Fibroblast of skin of abdomen (primary cell): ENCODE results near the gene RAB5IF.
"Not testable (repeated sequence)": the region's sequence is repeated elsewhere in the genome, so short reads cannot be mapped to it uniquely, and the experiment has no call there.

Source experiments
- DNase-seq: peaks from one replicate; pipeline ENCODE4 v3.0.0-alpha.2; 2013

RAB5IF gene

GRCh38 chr20:36631646-36632045 is 26.1 kb downstream of the RAB5IF start:
- no peak for DNase-seq

- no peak for DNase-seq
Observed at GRCh38 chr20:36632147-36632486, 26.5 kb downstream of the RAB5IF start.

DNA sequence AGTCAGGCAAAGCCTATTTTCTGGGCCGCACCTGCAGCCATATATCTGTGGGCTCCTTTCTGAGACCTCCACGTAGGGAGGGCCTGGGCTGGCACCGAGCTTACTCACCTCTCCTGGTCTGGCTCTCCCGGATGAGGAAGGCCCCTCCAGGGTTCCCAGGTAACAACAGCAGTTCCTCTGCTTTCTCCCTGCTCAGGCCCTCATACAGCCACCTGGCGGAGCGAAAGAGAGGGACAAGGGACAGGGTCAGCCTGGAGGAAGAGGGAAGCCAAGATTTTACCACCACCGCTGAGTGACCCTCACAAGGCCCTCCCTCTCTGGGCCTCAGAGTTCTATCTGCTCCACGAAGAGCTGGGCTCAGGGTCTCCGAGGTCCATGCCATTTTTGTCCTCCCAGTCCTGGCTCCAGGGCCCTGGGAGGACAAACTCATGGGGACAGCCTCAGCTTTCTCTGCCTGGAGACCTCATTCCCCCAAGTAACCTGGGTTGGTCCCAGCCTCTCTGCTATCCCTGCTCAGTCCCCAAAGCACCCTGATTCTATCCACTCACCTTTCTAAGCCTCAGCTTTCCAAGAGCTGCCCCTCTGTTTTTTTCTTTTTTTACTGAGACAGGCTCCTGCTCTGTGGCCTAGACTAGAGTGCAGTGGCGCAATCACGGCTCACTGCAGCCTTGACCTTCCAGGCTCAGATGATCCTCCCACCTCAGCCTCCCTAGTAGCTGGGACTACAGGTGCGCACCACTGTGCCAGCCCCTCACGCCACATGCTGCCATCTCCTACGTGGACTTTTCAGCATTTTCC is 27.1 kb downstream of the RAB5IF start:
- no peak for DNase-seq

- no peak for DNase-seq
Observed at GRCh38 chr20:36633285-36633772, 27.8 kb downstream of the RAB5IF start.

- DNase-seq: no peak
Observed at GRCh38 chr20:36634342-36634741, 28.8 kb downstream of the RAB5IF start.

DNA sequence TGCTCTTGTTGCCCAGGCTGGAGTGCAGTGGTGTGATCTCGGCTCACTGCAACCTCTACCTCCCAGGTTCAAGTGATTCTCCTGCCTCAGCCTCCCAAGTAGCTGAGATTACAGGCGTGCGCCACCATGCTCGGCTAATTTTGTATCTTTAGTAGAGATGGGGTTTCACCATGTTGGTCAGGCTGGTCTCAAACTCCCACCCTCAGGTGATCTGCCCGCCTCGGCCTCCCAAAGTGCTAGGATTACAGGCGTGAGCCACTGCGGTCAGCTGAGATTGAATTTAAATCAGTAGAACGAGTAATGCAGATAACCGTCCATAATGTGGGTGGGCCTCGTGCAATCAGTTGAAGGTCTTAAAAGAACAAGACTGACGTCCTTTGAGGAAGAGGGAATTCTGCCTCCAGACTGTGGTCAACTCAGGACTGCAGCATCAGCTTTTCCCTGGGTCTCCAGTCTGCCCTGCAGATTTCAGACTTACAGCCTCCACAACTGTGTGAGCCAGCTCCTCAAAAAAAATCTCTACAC is 33.4 kb downstream of the RAB5IF start:
- not testable (repeated sequence) for DNase-seq

GRCh38 chr20:36641506-36641843 is 35.9 kb downstream of the RAB5IF start:
- no peak for DNase-seq

DNA sequence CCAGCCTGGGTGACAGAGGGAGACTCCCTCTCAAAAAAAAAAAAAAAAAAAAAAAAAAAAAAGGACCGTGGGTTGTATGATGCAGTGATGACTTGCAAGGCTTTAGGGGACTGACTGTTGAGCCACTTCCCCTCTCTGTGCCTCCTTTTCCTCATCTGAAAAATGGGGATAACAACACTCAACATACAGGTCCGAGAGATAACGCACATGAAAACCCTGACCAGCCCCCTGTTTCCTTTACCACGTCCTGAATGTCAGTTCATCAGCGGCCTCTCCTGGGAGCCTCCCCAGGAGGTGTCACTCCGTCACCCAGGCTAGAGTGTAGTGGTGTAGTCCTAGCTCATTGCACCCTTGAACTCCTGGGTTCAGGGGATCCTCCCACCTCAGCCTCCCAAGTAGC is 36.6 kb downstream of the RAB5IF start:
- DNase-seq: no peak

DNA sequence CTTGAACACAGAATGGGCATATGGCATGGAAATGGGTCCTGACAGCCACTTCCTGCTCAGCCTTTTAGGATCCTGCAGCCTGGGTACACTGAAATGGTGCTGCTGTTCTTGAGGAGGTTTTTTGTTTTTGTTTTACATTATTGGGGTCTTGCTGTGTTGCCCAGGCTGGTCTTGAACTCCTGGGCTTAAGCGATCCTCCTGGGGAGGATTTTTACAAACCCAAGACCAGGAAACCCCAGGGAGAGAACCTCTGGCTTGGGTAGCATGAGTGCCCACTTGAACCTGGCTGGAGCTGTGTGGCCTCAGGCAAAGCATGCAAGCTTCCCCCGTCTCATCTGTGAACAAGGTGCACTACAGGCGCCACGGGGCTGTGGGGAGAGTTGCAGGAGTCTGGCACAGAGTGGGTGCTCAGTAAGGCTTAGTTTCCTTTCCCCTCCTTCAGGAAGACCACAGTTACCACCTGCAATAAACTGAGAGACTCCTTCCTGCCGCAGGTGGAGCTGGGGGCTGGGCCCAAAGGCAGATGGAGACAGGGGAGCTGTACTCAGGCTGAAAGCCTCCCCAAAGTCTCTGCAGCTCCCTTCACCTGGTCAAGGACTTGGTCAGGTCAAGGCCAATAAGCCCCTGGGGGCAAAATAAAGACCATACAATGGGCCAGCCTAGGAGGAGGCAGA is 38.6 kb downstream of the RAB5IF start:
- DNase-seq: no peak

GRCh38 chr20:36644706-36645095 is 39.1 kb downstream of the RAB5IF start:
- no peak for DNase-seq

DNA sequence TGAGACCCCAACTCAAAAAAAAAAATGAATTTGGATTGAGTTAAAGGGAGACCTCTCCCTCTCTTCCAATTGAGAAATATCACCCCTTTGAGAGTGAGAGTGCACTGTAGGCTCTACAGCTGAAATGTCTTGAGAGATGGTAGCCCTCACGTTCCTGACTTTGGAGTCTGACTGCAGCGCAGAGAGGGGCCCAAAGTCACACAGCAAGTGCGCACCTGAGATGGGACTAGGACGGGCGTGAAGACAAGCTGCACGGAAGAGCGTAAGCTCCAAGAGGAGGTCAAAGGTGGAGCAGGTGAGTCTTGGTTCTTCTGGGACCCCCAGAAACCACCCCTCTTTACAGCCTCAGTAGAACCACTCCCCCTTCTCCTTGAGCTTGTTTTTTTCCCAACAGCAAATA is 39.8 kb downstream of the RAB5IF start:
- no peak for DNase-seq

- DNase-seq: no peak
Observed at GRCh38 chr20:36645998-36646397, 40.4 kb downstream of the RAB5IF start, which contains the start of gene SLA2. TSS of gene SLA2 (minus strand) at chr20:36646196. CDS start at chr20:36641335, 4,861 bp downstream.

DNA sequence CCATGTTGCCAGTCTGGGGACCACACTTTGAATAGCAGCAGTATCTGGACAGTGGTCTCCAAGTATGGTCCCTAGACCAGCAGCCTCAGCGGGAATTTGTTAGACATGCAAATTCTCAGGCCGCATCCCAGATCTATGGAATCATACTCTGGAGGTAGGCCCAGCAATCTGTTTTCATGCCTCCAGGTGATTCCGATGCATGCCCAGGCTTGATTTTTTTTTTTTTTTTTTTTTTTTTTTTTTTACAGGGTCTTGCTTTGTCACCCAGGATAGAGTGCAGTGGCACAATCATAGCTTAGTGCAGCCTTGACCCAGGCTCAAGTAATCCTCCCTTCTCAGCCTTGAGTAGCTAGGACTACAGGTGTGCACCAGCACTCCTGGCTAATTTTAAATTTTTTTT is 41.1 kb downstream of the RAB5IF start:
- no peak for DNase-seq

- no peak for DNase-seq
Observed at GRCh38 chr20:36647196-36648121, 41.9 kb downstream of the RAB5IF start.

- DNase-seq: no peak
Observed at GRCh38 chr20:36653456-36653855, 47.9 kb downstream of the RAB5IF start.

GRCh38 chr20:36654506-36654905 is 48.9 kb downstream of the RAB5IF start:
- no peak for DNase-seq

- no peak for DNase-seq
Observed at GRCh38 chr20:36655004-36655403, 49.4 kb downstream of the RAB5IF start.

DNA sequence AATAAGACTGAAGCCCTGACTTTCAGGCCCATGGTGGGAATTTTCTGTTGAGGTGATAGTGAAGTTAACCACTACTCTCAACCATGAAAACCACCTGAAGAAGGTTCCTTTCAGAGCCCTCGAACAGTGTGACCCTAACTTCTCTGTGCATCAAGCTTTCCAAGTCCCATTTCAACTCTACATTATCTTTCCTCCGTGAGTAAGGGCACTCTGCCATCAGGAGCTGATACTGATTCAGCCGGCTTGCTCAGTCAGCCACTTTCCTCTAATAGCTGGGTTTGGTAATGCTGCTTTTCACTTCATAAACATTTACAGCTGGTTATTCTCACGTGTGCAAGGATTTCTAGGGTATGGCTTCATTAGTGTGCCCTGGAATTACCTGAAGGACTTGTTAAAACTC is 51.2 kb downstream of the RAB5IF start:
- DNase-seq: no peak

DNA sequence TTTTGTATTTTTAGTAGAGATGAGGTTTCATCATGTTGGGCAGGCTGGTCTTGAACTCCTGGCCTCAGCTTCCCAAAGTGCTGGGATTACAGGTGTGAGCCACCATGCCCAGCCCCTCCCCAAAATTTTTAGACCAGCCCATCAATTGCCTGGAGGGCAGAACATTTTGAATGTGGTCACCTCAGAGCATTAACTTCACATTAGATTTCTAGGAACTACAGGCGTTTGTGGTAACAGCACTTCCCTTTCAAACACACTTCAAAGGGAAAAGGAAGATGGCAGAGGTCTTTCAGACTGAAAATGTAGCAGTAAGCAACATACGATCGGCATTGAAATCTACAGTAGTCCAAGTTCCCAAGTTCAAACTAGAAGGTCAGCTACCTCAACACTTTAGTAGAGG is 52.7 kb downstream of the RAB5IF start:
- no peak for DNase-seq
